Fibroblast of skin of abdomen (primary cell): ENCODE data around the gene ACBD5.
"Not testable (repeated sequence)": the region's sequence is repeated elsewhere in the genome, so short reads cannot be mapped to it uniquely, and the experiment has no call there.

Source experiments
- DNase-seq: peaks from one replicate; pipeline ENCODE4 v3.0.0-alpha.2; 2013

The ACBD5 gene

GRCh38 chr10:27237531-27237930 is 3.1 kb downstream of the ACBD5 start:
- DNase-seq: not testable (repeated sequence)

- DNase-seq: not testable (repeated sequence)
Measured at GRCh38 chr10:27236589-27237128, 3.9 kb downstream of the ACBD5 start.

- no peak for DNase-seq
Measured at GRCh38 chr10:27235706-27236105, 4.9 kb downstream of the ACBD5 start.

GRCh38 chr10:27230022-27230421 is 10.6 kb downstream of the ACBD5 start:
- DNase-seq: no peak

- DNase-seq: no peak
Measured at GRCh38 chr10:27225642-27226257, 14.8 kb downstream of the ACBD5 start.

- no peak for DNase-seq
Measured at GRCh38 chr10:27225011-27225590, 15.5 kb downstream of the ACBD5 start.

GRCh38 chr10:27223964-27224363 is 16.6 kb downstream of the ACBD5 start:
- DNase-seq: peak; percentile 28

GRCh38 chr10:27207350-27207749 is 33.2 kb downstream of the ACBD5 start:
- DNase-seq: no peak

- no peak for DNase-seq
Measured at GRCh38 chr10:27203806-27204205, 36.8 kb downstream of the ACBD5 start.

- no peak for DNase-seq
Measured at GRCh38 chr10:27197980-27198620, 42.5 kb downstream of the ACBD5 start.

- peak; percentile 75 for DNase-seq
Measured at GRCh38 chr10:27192284-27192683, 48.3 kb downstream of the ACBD5 start.

- no peak for DNase-seq
Measured at GRCh38 chr10:27190508-27190907, 50.1 kb downstream of the ACBD5 start.

- DNase-seq: no peak
Measured at GRCh38 chr10:27188897-27189296, 51.7 kb downstream of the ACBD5 start.

- no peak for DNase-seq
Measured at GRCh38 chr10:27188259-27188658, 52.3 kb downstream of the ACBD5 start.

GRCh38 chr10:27169849-27170248 is 70.7 kb downstream of the ACBD5 start:
- DNase-seq: no peak

GRCh38 chr10:27158421-27158820 is 82.2 kb downstream of the ACBD5 start:
- DNase-seq: no peak

- DNase-seq: no peak
Measured at GRCh38 chr10:27157150-27157549, 83.4 kb downstream of the ACBD5 start.

GRCh38 chr10:27156566-27156965 is 84.0 kb downstream of the ACBD5 start:
- not testable (repeated sequence) for DNase-seq

GRCh38 chr10:27155066-27155754 is 85.4 kb downstream of the ACBD5 start, which contains the start of gene MASTL:
Gene MASTL (plus strand): TSS chr10:27155352. CDS start chr10:27155427, 75 bp downstream.
- DNase-seq: peak; percentile 95

- DNase-seq: peak; percentile 10
Measured at GRCh38 chr10:27153845-27154193, 86.8 kb downstream of the ACBD5 start.

GRCh38 chr10:27153329-27153728 is 87.3 kb downstream of the ACBD5 start:
- no peak for DNase-seq

- DNase-seq: no peak
Measured at GRCh38 chr10:27152687-27153086, 87.9 kb downstream of the ACBD5 start.

GRCh38 chr10:27150261-27150660 is 90.3 kb downstream of the ACBD5 start:
- DNase-seq: no peak
